Endothelial cell of umbilical vein (primary cell): ENCODE results near the gene MAPKAP1. TPM values are rescaled to one million over a fixed set of nuclear protein-coding genes. Genes with fewer than 3 reads are reported as not detected.

ENCODE experiments used
- BruUV-seq: library from RNA; stranded (reverse); fragments of 400-500 nt; replicated peaks from 2 replicates; lab custom pipeline; 2021; lab: Mats Ljungman, UMichigan
- CTCF ChIA-PET: fragments of 300-600, 350-600 bp; sonication (Branson Sonifier 250); formaldehyde crosslinking; loops from one replicate; lab custom pipeline; 2021; ENCODE audit warnings: antibody characterized with exemption, inconsistent platforms; lab: Charles Lee
- POLR2A ChIA-PET: fragments of 300-600, 350-600 bp; sonication (Branson Sonifier 250); formaldehyde crosslinking; loops from one replicate; lab custom pipeline; 2021; ENCODE audit warnings: antibody characterized with exemption, inconsistent platforms; lab: Charles Lee
- DNase-seq: peaks from one replicate; pipeline ENCODE4 v3.0.0-alpha.2; 2011; ENCODE audit warnings: low read depth, low spot score
- FAIRE-seq: peaks from 2 replicates; lab custom pipeline; 2011; peaks lifted over from hg19 to GRCh38; lab: Jason Lieb, UNC
- H2AFZ ChIP-seq: 2 replicates; pipeline ENCODE4 v1.6.0; 2012; ENCODE audit warnings: low read depth, low read length, control low read depth, inconsistent platforms
- H3K27ac ChIP-seq: 2 replicates; pipeline ENCODE4 v1.5.1; 2011; ENCODE audit warnings: low read depth, mild to moderate bottlenecking, control low read depth, low read length, moderate library complexity; ENCODE audit not compliant: insufficient read depth
- H3K27me3 ChIP-seq, 2 experiments: 2 replicates each; pipeline versions ENCODE4 v1.6.0 to v1.6.1; 2011; ENCODE audit warnings: low read length in 2 of 2, mixed read lengths in 1 of 2; ENCODE audit not compliant: control insufficient read depth in 2 of 2, insufficient read depth in 2 of 2
- H3K36me3 ChIP-seq, 2 experiments: 2 replicates in 1 of 2; 3 replicates in 1 of 2; pipeline ENCODE4 v1.5.1; 2011; ENCODE audit warnings: low read length in 2 of 2, mild to moderate bottlenecking in 1 of 2, moderate library complexity in 1 of 2; ENCODE audit not compliant: control insufficient read depth in 2 of 2, insufficient read depth in 2 of 2; ENCODE audit errors: extremely low read depth in 1 of 2
- H3K4me1 ChIP-seq: 3 replicates; pipeline ENCODE4 v1.5.1; 2011; ENCODE audit warnings: mild to moderate bottlenecking, low read length; ENCODE audit not compliant: control insufficient read depth, insufficient read depth; ENCODE audit errors: extremely low read depth
- H3K4me2 ChIP-seq: 2 replicates; pipeline ENCODE4 v1.6.1; 2011; ENCODE audit warnings: low read length, control low read depth, mixed read lengths; ENCODE audit not compliant: insufficient read depth
- H3K4me3 ChIP-seq, 3 experiments: fragments of 200-600 bp in 1 of 3; sonication (generic), shearing (Covaris generic) in 1 of 3; replicated peaks in 1 of 3; 2 replicates each; pipeline ENCODE4 v1.5.1; 2011 to 2016; ENCODE audit warnings: control low read depth in 3 of 3, low read length in 3 of 3, mild to moderate bottlenecking in 2 of 3, inconsistent platforms in 1 of 3, low read depth in 1 of 3, moderate library complexity in 1 of 3; ENCODE audit not compliant: insufficient read depth in 1 of 3
- H3K79me2 ChIP-seq: 2 replicates; pipeline ENCODE4 v1.6.0; 2012; ENCODE audit warnings: low read length, inconsistent platforms; ENCODE audit not compliant: control insufficient read depth, insufficient read depth
- H3K9ac ChIP-seq: replicated peaks from 2 replicates; pipeline ENCODE3; 2011; ENCODE audit warnings: low read length, control low read depth; ENCODE audit not compliant: insufficient read depth; ENCODE audit errors: extremely low read depth
- H3K9me1 ChIP-seq: replicated peaks from 3 replicates; pipeline ENCODE4 v1.6.0; 2011; ENCODE audit warnings: mild to moderate bottlenecking, low read length; ENCODE audit not compliant: control insufficient read depth, insufficient read depth; ENCODE audit errors: extremely low read depth
- H3K9me3 ChIP-seq: replicated peaks from 2 replicates; pipeline ENCODE4 v1.5.1; 2012; ENCODE audit warnings: low read length, inconsistent platforms; ENCODE audit not compliant: control insufficient read depth, insufficient read depth
- H4K20me1 ChIP-seq: replicated peaks from 2 replicates; pipeline ENCODE3; 2011; ENCODE audit warnings: mild to moderate bottlenecking, low read length; ENCODE audit not compliant: control insufficient read depth, insufficient read depth; ENCODE audit errors: extremely low read depth
- EZH2 ChIP-seq: IDR thresholded peaks from 2 replicates; pipeline ENCODE4 v1.6.1; 2012; ENCODE audit warnings: borderline replicate concordance, low read depth, mild to moderate bottlenecking, moderate library complexity, low read length, inconsistent platforms; ENCODE audit not compliant: severe bottlenecking
- FOS ChIP-seq: IDR thresholded peaks from 2 replicates; pipeline ENCODE4 v1.6.1; 2011; ENCODE audit warnings: mild to moderate bottlenecking, low read length, moderate library complexity, borderline replicate concordance; ENCODE audit not compliant: insufficient read depth
- GATA2 ChIP-seq: IDR thresholded peaks from 2 replicates; pipeline ENCODE4 v1.7.0; 2011; ENCODE audit warnings: low read depth, mild to moderate bottlenecking, moderate library complexity, mixed read lengths, low read length; ENCODE audit not compliant: insufficient read length, insufficient read depth
- MYC ChIP-seq: IDR thresholded peaks from one replicate; pipeline ENCODE4 v1.6.1; 2011; ENCODE audit warnings: mild to moderate bottlenecking, low read depth, low read length
- dilution Hi-C: fragments of 300-500 bp; cut with MboI; formaldehyde crosslinking; loops from one replicate; pipeline ENCODE4 v1.15.0; 2019; ENCODE audit warnings: low sequenced_read_pairs; ENCODE audit not compliant: extremely low pct_ligation_motif_present
- intact Hi-C: fragments of 100-400 bp; cut with micrococcal nuclease; formaldehyde crosslinking; loops from one replicate; pipeline ENCODE4 v1.10.0; 2022
- polyA plus RNA-seq, 4 experiments: library from polyadenylated mRNA; depleted of rRNA in 3 of 4; stranded (reverse) in 3 of 4; unstranded in 1 of 4; fragments of >200 nt; gene quantifications; 2 replicates each; pipeline versions ENCODE4 v1.2.1 to v1.2.3, GENCODE V29; 2011 to 2012; ENCODE audit warnings: missing spikeins in 1 of 4
- total RNA-seq: library from RNA; stranded (reverse); gene quantifications from 2 replicates; pipeline ENCODE4 v1.2.3, GENCODE V29; 2021
- TF ChIP-seq, protein P1 (sequence below), 2 donors: IDR thresholded peaks; 1 replicate in 1 of 2; 2 replicates in 1 of 2; pipeline ENCODE4 v1.5.1; 2011; ENCODE audit warnings: low read length in 2 of 2, mild to moderate bottlenecking in 2 of 2, moderate library complexity in 2 of 2, control low read depth in 1 of 2, inconsistent platforms in 1 of 2, low read depth in 1 of 2; ENCODE audit not compliant: insufficient read depth in 1 of 2; ENCODE audit errors: extremely low read depth in 1 of 2
- TF ChIP-seq, protein P2 (sequence below): IDR thresholded peaks from 2 replicates; pipeline ENCODE4 v1.6.1; 2011; ENCODE audit not compliant: insufficient read depth, insufficient read length

Gene MAPKAP1
- total and polyA plus RNA-seq, 2 donors (not counting 3 experiments of a cell fraction or from before 2014, with no cell fraction given): 61.9 to 99.1 TPM

DNA sequence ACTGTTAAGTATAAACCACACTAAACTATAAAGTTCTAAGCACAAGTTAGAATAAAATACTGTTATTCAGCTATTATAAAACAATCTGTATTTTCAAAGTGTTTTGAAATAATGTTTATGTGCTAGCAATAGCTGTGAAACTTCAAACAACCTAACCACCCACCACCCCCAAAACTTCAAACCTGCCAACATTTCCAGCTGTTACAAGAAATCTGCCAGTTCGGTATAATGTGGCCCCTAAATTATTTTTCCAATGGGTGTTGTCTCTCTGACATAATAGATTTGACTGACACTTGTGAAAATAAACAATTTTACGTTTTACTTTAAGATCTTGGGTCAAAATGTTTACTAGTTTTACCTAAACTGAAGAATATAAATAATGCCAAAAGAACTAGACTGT is 24.7 kb downstream of the MAPKAP1 start:
- H3K9me3 ChIP-seq: no peaks in the 10 kb centered on the region
- H2AFZ ChIP-seq: no peak overlapping the region
- dilution Hi-C loops: no loop called here
- H3K9ac ChIP-seq: no peak overlapping the region
- no peak overlapping the region for H3K27ac ChIP-seq
- DNase-seq: no peak
- H3K9me1 ChIP-seq: no peaks in the 10 kb centered on the region
- H4K20me1 ChIP-seq: no peaks in the 10 kb centered on the region
- no peaks in the 10 kb centered on the region for H3K27me3 ChIP-seq
- H3K79me2 ChIP-seq: peaks cover 44% of the 10 kb centered on the region
- no peaks in the 10 kb centered on the region for H3K36me3 ChIP-seq
- FAIRE-seq: no peak
- intact Hi-C loops: no loop called here
- H3K4me1 ChIP-seq: no peaks in the 10 kb centered on the region
- BruUV-seq: no TSS peak
- H3K4me2 ChIP-seq: no peak overlapping the region
- ChIA-PET CTCF (no interaction called here), POLR2A (no interaction called here)
- H3K4me3 ChIP-seq: no peak overlapping the region
- no peak for TF ChIP-seq FOS
- TF ChIP-seq EZH2: no peak
- TF ChIP-seq, protein P1, sequence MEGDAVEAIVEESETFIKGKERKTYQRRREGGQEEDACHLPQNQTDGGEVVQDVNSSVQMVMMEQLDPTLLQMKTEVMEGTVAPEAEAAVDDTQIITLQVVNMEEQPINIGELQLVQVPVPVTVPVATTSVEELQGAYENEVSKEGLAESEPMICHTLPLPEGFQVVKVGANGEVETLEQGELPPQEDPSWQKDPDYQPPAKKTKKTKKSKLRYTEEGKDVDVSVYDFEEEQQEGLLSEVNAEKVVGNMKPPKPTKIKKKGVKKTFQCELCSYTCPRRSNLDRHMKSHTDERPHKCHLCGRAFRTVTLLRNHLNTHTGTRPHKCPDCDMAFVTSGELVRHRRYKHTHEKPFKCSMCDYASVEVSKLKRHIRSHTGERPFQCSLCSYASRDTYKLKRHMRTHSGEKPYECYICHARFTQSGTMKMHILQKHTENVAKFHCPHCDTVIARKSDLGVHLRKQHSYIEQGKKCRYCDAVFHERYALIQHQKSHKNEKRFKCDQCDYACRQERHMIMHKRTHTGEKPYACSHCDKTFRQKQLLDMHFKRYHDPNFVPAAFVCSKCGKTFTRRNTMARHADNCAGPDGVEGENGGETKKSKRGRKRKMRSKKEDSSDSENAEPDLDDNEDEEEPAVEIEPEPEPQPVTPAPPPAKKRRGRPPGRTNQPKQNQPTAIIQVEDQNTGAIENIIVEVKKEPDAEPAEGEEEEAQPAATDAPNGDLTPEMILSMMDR (IDR thresholded peaks at IDR 0.05; ENCODE audit: extremely low read depth in 1 of 2, insufficient read depth in 1 of 2, low read depth in 1 of 2, low read length in 2 of 2): no peak
- no peak for TF ChIP-seq MYC
- TF ChIP-seq GATA2: no peak
- TF ChIP-seq, protein P2, sequence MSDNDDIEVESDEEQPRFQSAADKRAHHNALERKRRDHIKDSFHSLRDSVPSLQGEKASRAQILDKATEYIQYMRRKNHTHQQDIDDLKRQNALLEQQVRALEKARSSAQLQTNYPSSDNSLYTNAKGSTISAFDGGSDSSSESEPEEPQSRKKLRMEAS: no peak
